GM19467 (cell line): ENCODE results near the gene ZNF595.
"Not testable (repeated sequence)": the region's sequence is repeated elsewhere in the genome, so short reads cannot be mapped to it uniquely, and the experiment has no call there.

ENCODE experiments used
- ATAC-seq: cut with Tn5 transposase; IDR thresholded peaks from one replicate; pipeline ENCODE4 v1.9.1; 2021; ENCODE audit warnings: mild to moderate bottlenecking, moderate library complexity; ENCODE audit not compliant: unreplicated experiment

The ZNF595 gene

GRCh38 chr4:52804-53479 lies at the start of gene ZNF595:
Gene ZNF595, plus strand, starts transcription at chr4:53321. Its CDS starts 168 bp downstream, at chr4:53489.
- not testable (repeated sequence) for ATAC-seq

GRCh38 chr4:9937-10870 lies 42.9 kb upstream of the ZNF595 start:
- not testable (repeated sequence) for ATAC-seq

- not testable (repeated sequence) for ATAC-seq
These were observed 41.9 kb upstream of the ZNF595 start for GRCh38 chr4:11095-11815.

- ATAC-seq = peak; percentile 63
These were observed 41.2 kb upstream of the ZNF595 start for GRCh38 chr4:11816-12417.

GRCh38 chr4:18128-18527 lies 35.0 kb upstream of the ZNF595 start:
- ATAC-seq = not testable (repeated sequence)

- not testable (repeated sequence) for ATAC-seq
These were observed 34.5 kb upstream of the ZNF595 start for GRCh38 chr4:18589-18988.

- ATAC-seq = not testable (repeated sequence)
These were observed 30.2 kb upstream of the ZNF595 start for GRCh38 chr4:22882-23281.

- not testable (repeated sequence) for ATAC-seq
These were observed 28.8 kb upstream of the ZNF595 start for GRCh38 chr4:24359-24758.

GRCh38 chr4:27501-27900 lies 25.6 kb upstream of the ZNF595 start:
- ATAC-seq = not testable (repeated sequence)

- ATAC-seq = not testable (repeated sequence)
These were observed 24.2 kb upstream of the ZNF595 start for GRCh38 chr4:28767-29542.

GRCh38 chr4:33314-33713 lies 19.8 kb upstream of the ZNF595 start:
- not testable (repeated sequence) for ATAC-seq

GRCh38 chr4:36559-37415 lies 16.3 kb upstream of the ZNF595 start:
- ATAC-seq = not testable (repeated sequence)

GRCh38 chr4:38202-38601 lies 14.9 kb upstream of the ZNF595 start:
- ATAC-seq = not testable (repeated sequence)

- ATAC-seq = not testable (repeated sequence)
These were observed 9.7 kb upstream of the ZNF595 start for GRCh38 chr4:43375-43774.

GRCh38 chr4:51253-51652 lies 1.9 kb upstream of the ZNF595 start:
- not testable (repeated sequence) for ATAC-seq

- not testable (repeated sequence) for ATAC-seq
These were observed 1.4 kb upstream of the ZNF595 start for GRCh38 chr4:51655-52277.

GRCh38 chr4:53521-53920 lies 400 bp downstream of the ZNF595 start:
- not testable (repeated sequence) for ATAC-seq

GRCh38 chr4:64733-65132 lies 11.6 kb downstream of the ZNF595 start:
- not testable (repeated sequence) for ATAC-seq

- no peak for ATAC-seq
These were observed 18.7 kb downstream of the ZNF595 start for GRCh38 chr4:71830-72229.
